Calu3 (cell line): ENCODE measurements around the gene MAFF. TPM values are rescaled to one million over a fixed set of nuclear protein-coding genes. Genes with fewer than 3 reads are reported as not detected.
A peak's percentile ranks its signal among the peaks of the same experiment; 100 is the strongest.

Experiments used
- BruUV-seq: library from RNA; stranded (reverse); fragments of 400-500 nt; replicated peaks from 2 replicates; lab custom pipeline; 2021; lab: Mats Ljungman, UMichigan
- CTCF ChIA-PET: fragments of 300-600 bp; sonication (Branson Sonifier 250); formaldehyde crosslinking; loops from one replicate; lab custom pipeline; 2022; ENCODE audit warnings: antibody characterized with exemption; lab: Charles Lee
- DNase-seq: peaks from one replicate; pipeline ENCODE4 v3.0.0; 2022
- H3K27ac Mint-ChIP-seq: one replicate; pipeline ENCODE4 v1.8.0; 2022; ENCODE audit warnings: mixed read lengths; ENCODE audit not compliant: unreplicated experiment
- H3K27me3 Mint-ChIP-seq: one replicate; pipeline ENCODE4 v1.8.0; 2022; ENCODE audit warnings: mixed read lengths; ENCODE audit not compliant: unreplicated experiment
- H3K36me3 Mint-ChIP-seq: one replicate; pipeline ENCODE4 v1.8.0; 2022; ENCODE audit warnings: mild to moderate bottlenecking, moderate library complexity, mixed read lengths; ENCODE audit not compliant: insufficient read depth, unreplicated experiment
- H3K4me1 Mint-ChIP-seq: one replicate; pipeline ENCODE4 v1.8.0; 2022; ENCODE audit warnings: mild to moderate bottlenecking, low read depth, mixed read lengths; ENCODE audit not compliant: unreplicated experiment
- H3K4me3 Mint-ChIP-seq: one replicate; pipeline ENCODE4 v1.8.0; 2022; ENCODE audit warnings: mild to moderate bottlenecking, low read depth, moderate library complexity, mixed read lengths; ENCODE audit not compliant: unreplicated experiment
- H3K9me3 Mint-ChIP-seq: one replicate; pipeline ENCODE4 v1.8.0; 2022; ENCODE audit warnings: low read depth, mixed read lengths; ENCODE audit not compliant: unreplicated experiment
- intact Hi-C: fragments of 100-400 bp; cut with micrococcal nuclease; formaldehyde crosslinking; loops from one replicate; pipeline ENCODE4 v1.10.0; 2022; ENCODE audit not compliant: unreplicated experiment
- total RNA-seq: library from RNA; stranded (reverse); gene quantifications from 2 replicates; pipeline ENCODE4 v1.2.3, GENCODE V29; 2022
- TF ChIP-seq, protein P1 (sequence below): fragments of 200-600 bp; IDR thresholded peaks from one replicate; pipeline ENCODE4 v1.8.0; 2022; ENCODE audit warnings: antibody characterized with exemption; ENCODE audit not compliant: unreplicated experiment

The MAFF gene
- total RNA-seq, 1 experiment from 2014 or later = 62.4 TPM

DNA sequence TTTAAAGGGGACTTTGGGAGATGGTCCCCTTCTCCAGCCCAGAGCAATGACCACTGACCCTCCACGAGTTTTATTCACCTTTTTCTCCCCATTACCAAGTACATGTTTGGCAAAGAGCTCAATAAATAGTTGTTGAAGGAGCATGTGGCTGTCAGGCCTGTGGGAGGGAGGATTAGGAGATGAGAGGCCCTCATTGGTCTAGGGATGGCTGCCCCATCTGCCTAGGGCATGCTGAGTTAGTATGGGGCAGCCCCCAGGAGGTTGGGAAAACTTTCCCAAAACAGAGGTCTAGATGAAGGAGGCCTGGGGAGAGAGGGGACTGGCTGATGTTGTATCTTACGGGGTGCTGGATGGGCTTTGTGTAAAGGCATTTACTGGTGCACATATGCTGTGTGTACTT lies 10.6 kb downstream of the MAFF start:
- CTCF ChIA-PET = interaction anchor here (1.2 kb wide), 1 partner anchor 9 kb away, joined by 3 read pairs; no protein-coding TSS in a partner anchor
- H3K27ac Mint-ChIP-seq = peak overlapping the region; percentile 79

DNA sequence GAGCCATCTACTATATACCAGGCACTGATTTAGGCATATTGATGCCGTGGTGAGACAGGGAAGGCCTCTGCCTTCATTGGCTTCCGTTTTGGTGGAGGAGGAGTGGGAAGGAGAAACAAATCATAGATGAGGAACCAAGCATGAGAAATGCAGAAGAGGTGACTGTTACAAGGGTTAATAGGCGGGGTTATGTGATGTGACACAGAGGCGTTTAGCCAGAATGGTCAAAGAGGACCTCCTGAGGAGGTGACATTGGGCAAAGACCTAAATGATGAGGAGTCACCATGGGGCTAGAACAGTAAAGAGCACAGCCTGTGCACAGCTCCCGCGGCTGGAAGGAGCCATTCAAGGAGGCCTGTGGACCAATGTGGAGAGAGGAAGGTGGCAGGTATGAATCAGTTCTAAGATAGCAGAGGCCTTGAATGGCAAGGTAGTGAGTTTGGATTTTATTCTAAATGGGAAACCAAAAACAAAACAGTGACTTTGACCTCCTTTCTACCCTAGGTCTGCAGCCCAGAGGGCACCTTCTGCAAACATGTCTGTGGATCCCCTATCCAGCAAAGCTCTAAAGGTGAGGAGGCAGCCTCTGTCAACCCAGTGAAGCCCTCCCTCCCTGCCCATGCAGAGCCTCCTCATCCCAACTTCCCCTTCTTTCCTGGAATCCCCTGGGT lies 11.7 kb downstream of the MAFF start:
- no peak overlapping the region for H3K4me3 Mint-ChIP-seq
- H3K27me3 Mint-ChIP-seq = no peaks in the 10 kb centered on the region
- DNase-seq = no peak
- intact Hi-C loops = no loop called here
- peaks cover 99% of the 10 kb centered on the region for H3K36me3 Mint-ChIP-seq
- CTCF ChIA-PET = no interaction called here
- H3K9me3 Mint-ChIP-seq = no peaks in the 10 kb centered on the region
- peak overlapping the region; percentile 50 for H3K27ac Mint-ChIP-seq
- BruUV-seq = no TSS peak
- TF ChIP-seq, protein P1, sequence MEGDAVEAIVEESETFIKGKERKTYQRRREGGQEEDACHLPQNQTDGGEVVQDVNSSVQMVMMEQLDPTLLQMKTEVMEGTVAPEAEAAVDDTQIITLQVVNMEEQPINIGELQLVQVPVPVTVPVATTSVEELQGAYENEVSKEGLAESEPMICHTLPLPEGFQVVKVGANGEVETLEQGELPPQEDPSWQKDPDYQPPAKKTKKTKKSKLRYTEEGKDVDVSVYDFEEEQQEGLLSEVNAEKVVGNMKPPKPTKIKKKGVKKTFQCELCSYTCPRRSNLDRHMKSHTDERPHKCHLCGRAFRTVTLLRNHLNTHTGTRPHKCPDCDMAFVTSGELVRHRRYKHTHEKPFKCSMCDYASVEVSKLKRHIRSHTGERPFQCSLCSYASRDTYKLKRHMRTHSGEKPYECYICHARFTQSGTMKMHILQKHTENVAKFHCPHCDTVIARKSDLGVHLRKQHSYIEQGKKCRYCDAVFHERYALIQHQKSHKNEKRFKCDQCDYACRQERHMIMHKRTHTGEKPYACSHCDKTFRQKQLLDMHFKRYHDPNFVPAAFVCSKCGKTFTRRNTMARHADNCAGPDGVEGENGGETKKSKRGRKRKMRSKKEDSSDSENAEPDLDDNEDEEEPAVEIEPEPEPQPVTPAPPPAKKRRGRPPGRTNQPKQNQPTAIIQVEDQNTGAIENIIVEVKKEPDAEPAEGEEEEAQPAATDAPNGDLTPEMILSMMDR = no peak
- H3K4me1 Mint-ChIP-seq = peaks cover 38% of the 10 kb centered on the region

More for the DNA sequence above, 10.6 kb downstream of the MAFF start:
- no peaks in the 10 kb centered on the region for H3K9me3 Mint-ChIP-seq
- intact Hi-C loops = no loop called here
- BruUV-seq = no TSS peak
- TF ChIP-seq, protein P1 = no peak
- peaks cover 99% of the 10 kb centered on the region for H3K36me3 Mint-ChIP-seq
- no peak overlapping the region for H3K4me3 Mint-ChIP-seq
- H3K27me3 Mint-ChIP-seq = no peaks in the 10 kb centered on the region
- H3K4me1 Mint-ChIP-seq = peaks cover 29% of the 10 kb centered on the region
- DNase-seq = no peak

DNA sequence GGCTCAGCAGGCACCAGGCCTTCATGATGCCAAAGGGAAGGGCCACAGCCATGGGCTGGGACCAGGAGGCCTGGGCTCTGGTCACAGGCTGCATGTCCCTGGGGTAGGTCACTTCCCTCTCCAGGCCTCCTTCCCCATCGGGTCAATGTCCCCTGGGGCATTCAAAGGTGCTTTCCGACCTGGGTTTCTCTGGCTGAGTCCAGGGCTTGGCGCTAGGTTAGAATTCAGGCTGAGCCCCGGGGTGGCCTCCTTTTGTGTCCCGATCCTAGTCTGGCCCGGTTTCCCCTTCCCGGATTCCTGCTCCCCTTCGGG lies 12.2 kb downstream of the MAFF start:
- no TSS peak for BruUV-seq
- H3K4me1 Mint-ChIP-seq = peaks cover 43% of the 10 kb centered on the region
- CTCF ChIA-PET = no interaction called here
- H3K27me3 Mint-ChIP-seq = no peaks in the 10 kb centered on the region
- intact Hi-C loops = no loop called here
- H3K36me3 Mint-ChIP-seq = peaks cover 99% of the 10 kb centered on the region
- TF ChIP-seq, protein P1 = no peak
- peak overlapping the region; percentile 50 for H3K27ac Mint-ChIP-seq
- DNase-seq = no peak
- no peak overlapping the region for H3K4me3 Mint-ChIP-seq
- H3K9me3 Mint-ChIP-seq = no peaks in the 10 kb centered on the region

DNA sequence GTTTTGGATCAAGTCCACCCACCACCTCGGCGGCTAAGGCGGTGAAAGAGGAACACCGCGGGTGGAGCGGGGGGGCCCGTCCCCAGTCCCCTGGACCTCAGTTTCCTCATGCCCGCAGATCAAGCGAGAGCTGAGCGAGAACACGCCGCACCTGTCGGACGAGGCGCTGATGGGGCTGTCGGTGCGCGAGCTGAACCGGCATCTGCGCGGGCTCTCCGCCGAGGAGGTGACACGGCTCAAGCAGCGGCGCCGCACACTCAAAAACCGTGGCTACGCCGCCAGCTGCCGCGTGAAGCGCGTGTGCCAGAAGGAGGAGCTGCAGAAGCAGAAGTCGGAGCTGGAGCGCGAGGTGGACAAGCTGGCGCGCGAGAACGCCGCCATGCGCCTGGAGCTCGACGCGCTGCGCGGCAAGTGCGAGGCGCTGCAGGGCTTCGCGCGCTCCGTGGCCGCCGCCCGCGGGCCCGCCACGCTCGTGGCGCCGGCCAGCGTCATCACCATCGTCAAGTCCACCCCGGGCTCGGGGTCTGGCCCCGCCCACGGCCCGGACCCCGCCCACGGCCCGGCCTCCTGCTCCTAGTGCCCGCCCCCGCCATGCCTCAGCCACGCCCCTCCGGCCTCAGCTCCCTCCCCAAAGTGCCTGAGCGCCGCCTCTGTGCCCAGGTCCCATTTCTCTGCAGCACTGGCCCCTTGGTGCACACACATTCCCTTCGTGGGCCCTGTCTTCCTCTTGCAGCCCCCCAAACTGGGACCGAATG lies 12.7 kb downstream of the MAFF start:
- Mint-ChIP-seq H3K4me3 (peak overlapping the region; percentile 41), H3K36me3 (peaks cover 99% of the 10 kb centered on the region), H3K9me3 (no peaks in the 10 kb centered on the region), H3K27ac (peak overlapping the region; percentile 94), H3K4me1 (peaks cover 48% of the 10 kb centered on the region), H3K27me3 (no peaks in the 10 kb centered on the region)
- TF ChIP-seq, protein P1 = no peak
- CTCF ChIA-PET = no interaction called here
- no peak for DNase-seq
- intact Hi-C loops = no loop called here
- no TSS peak for BruUV-seq
